ENCODE data around the gene EIF4E.

GRCh38 chr4:98958065-98958464 is 29.1 kb upstream of the EIF4E start:
- TF ChIP-seq EP300 (IDR thresholded peaks at IDR 0.05; ENCODE audit: low read depth) (no peak), CTCF (IDR thresholded peaks at IDR 0.05) (no peak), POLR2A (IDR thresholded peaks at IDR 0.05) (no peak)

Data from transverse colon (tissue), 3 donors.